Activated CD4-positive, alpha-beta T cell treated with anti-CD3 and anti-CD28 coated beads, Interleukin-2, Interleukin-4, amounts not matched to agents 100 ng/mL and 50 ng/mL, durations not matched to agents 16 hours and 8 hours (primary cell): ENCODE measurements around the gene MANF.
"Not testable (repeated sequence)": the region's sequence is repeated elsewhere in the genome, so short reads cannot be mapped to it uniquely, and the experiment has no call there.

Source experiments
- DNase-seq: peaks from one replicate; pipeline ENCODE4 v3.0.0-alpha.2; 2020; ENCODE audit warnings: low spot score

The MANF gene

DNA sequence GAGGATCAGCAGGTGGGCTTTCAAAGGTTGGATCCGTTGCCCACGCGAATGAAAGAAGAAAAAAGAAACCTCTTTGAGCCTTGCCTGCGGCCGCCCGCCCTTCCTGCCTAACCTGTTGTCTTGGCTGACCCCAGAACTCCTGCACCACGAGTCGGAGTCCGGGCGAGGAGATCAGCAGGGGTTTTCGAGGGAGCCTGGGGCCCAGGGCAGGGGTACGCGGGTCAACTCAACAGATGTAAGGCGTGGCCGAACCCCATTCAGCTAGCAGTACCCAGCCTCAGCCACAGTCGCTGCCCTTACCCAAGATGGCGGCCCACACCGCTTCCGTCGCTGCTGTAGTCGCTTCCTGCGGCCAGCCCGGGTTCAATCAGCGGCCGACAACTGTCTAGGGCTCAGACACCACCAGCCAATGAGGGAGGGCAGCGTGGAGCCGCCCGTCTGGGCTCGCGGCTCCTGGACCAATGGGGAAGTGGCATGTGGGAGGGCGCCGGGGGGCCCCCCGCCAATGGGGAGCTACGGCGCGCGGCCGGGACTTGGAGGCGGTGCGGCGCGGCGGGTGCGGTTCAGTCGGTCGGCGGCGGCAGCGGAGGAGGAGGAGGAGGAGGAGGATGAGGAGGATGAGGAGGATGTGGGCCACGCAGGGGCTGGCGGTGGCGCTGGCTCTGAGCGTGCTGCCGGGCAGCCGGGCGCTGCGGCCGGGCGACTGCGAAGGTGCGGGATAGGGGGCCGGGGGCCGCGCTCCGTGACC, at the start of gene MANF:
MANF (plus strand) TSS at position 566 of the 748 bp plus-strand sequence; CDS start at position 618, 52 bp downstream.
- peak; percentile 99 for DNase-seq

DNA sequence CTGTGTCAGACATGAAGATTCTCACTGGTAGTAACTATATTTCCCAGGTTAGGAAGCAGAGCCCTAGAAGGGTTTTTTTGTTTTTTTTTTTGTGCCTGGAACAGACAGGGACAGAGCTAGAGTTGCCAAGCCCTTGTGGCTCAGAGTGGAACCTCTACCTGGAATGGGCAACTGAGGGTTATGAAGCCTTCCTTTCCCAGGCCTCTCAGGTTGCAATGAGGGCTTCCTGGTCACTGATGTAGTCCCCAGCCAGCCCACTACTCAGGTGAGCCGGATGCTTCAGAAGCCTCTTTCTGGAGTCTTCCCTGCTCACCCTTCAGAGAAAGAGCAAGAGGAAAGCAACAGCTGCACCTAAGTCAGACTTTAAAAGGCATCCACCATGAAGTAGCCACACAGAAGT, 48.8 kb upstream of the MANF start:
- DNase-seq: no peak

DNA sequence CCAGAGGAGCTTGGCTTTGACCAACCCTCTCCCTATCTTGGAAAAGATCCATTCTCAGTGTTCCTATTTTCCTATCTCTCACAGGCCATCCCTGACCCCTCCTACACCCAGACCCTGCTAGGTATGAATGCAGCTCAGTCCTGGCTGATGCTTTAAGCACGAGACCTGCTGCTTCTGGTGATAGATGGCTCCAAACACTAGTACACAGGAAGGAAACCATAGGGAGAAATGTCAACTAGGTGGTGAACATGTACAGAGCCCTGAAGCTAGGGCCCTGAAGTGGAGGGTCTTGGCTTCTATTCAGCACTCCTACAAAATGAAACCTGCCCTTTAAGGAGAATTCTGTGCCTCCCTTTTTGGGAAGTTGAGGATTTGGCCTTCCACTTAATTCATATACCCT, 47.4 kb upstream of the MANF start:
- no peak for DNase-seq

DNA sequence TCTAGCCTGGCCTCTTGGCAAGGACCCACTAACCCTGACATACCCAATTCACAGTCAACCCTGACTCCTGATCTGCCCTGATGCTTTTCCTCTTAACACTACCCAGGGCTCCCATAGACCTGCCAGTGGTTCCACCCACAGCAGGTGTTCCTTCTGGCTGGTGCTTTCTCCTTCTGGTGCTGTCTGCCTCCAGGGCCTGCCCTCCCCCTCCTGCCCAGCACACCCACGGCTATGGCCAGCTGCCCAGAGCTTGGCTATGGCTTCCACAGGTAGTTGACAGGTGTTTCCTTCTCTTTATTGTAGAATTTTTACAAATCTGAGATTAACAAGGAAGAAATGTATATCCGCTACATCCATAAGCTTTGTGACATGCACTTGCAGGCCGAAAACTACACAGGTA, 46.5 kb upstream of the MANF start:
- DNase-seq: no peak

DNA sequence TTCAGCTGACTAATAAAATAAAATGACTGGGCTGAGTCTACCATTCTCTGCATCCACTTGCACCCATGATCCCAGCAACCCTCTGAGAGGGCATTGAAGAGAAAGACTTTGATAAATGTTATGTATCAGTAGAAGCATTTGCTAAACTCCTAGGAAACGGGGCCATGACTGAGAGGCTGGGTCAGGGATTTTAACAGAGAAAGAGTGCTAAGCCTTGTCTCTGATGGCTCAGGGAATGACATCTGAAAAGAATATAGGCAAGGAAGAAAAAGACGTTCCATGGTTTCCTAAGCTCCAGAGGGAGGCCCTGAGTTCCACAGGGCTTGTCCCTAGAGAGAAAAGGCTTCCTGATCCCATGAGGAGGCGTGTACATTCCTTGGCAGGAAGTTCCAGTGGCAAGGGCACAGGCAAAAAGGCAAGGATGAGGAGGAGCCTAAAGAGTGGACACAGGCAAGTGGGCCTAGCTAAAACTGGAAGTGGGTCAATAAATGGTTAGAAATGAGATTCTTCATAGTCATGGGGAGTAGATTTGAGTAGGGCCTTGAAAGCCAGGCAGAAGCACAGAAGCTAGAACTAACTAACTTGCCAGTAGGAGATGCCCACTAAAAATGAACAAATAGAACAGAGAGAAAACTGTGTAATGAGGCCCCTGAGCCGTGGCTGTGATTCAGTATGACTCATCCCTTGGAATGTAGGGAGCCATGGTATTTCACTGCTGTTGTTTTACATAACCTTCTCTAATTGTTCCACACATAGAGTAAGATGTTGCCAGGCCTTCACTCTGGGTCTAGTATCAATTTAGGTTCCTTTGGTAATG, 44.9 kb upstream of the MANF start:
- no peak for DNase-seq

DNA sequence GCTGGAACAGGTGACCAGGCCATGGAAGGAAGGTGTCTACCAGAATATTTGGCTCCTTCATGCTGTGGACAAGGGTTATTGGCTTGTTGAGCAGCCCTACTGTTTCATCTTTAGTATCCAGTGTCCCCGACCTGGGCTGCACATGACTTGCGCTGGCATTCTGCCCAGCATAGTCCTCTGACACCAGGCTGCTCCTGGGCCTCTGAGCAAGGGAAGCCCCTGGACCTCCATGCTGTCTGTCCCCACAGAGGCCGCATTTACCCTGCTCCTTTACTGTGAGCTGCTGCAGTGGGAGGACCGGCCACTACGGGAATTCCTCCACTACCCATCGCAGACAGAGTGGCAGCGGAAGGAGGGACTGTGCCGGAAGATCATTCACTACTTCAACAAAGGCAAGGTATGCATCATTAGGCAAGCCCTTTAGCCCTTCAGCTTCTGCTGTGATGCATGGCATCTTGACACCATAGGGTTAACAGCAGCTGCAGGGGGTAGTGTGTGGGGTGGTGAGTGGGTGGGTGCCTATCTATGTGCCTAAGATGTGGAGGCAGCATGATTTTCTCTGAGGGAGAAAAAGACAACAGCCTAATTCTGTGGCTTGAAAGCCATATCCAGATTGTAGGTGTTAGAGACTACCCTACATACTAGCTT, 44.0 kb upstream of the MANF start:
- no peak for DNase-seq

DNA sequence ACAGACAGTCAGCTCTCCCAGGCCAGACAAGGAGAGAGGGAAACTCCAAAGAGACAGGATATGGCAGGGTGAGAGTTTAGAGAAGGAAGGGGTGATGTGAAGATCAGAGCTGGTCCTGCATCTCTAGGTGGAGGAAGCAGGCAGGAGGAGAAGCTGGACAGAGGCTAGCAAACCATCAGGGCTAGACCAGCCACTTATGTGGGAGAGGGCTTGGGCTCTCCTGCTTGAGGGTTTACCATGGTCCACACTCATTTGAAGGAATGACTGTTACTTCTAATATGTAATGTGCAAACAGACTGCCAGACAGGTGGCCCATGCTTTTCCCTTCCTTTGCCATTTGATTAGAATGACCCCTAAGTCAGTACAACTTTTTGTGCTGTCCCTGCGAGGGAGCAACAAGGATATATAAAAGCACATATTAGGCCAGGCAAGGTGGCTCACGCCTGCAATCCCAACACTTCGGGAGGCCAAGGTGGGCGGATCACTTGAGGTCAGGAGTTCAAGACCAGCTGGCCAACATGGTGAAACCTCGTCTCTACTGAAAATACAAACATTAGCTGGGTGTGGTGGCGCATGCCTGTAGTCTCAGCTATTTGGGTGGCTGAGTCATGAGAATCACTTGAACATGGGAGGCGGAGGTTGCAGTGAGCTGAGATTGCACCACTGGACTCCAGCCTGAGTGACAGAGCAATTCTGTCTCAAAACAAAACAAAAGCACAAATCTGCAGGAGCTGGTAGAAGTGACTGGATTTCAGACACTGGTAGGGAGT, 41.0 kb upstream of the MANF start:
- DNase-seq: no peak

DNA sequence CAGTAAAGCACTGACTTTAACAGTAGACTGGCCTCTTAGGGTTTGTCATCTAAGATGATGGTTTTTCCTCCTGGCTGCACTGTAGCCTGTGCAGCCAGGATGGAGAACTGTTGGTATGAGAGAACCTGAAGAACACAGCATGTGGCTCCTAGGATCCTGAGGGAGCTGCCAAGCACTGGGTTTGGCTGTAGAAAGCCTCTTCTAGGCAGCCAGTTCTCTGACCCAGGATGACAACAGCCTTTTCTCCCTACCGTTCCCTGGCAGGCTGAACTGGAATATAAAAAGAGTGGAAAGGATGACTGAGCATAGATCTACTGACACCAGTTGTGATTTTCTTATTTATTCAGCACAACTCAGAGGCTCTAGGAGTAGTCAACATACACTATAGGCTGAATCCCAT, 34.3 kb upstream of the MANF start:
- DNase-seq: no peak

DNA sequence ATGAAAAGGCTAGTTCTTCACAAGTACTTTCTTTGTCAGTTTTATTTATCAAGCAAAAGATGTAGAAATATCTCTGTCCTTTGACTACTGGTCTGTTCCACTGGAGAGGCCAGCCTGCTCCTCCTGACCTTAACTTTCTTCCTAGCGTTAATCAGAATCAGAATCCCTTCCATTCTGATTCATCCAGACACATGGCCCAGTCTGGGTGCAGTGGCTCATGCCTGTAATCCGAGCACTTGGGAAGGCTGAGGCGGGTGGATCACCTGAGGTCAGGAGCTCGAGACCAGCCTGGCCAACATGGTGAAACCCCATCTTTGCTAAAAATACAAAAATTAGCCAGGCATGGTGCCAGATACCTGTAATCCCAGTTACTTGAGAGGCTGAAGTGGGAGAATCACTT, 32.0 kb upstream of the MANF start:
- DNase-seq: no peak

DNA sequence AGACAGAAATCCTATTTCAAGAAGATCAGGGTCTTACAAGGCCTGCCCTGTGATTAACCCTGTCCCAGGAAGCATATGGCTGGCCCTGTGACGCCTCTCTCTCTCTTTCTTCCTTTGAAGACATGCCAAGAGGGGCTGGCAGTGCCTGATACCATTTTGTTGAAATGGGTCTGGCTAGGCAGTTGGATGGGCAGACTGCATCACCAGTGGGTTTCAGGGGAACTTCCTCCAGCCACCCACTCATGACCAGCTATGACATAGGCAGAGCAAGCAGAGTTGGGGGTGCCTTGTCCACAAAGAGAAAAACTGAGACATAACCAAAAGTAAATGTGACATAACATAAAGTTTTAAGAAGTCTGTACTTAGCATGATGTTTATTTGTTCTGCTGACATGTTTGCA, 31.4 kb upstream of the MANF start:
- DNase-seq: no peak

DNA sequence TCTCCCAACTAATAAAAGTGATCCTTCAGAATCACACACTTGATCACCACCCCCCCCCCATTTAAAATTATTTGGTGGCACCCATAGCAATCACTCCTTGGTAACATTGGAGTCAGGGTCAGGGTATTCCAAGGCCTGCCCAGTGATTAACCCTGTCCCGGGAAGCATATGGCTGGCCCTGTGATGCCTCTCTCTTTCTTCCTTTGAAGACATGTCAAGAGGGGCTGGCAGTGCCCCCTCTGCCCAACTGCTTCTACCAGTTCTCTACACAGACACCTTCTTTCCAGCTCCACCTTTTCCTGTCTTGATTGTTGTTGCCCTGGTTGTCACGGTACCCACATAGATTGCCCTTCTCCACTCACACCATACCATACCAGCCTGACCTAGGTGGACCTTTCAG, 30.9 kb upstream of the MANF start:
- no peak for DNase-seq

DNA sequence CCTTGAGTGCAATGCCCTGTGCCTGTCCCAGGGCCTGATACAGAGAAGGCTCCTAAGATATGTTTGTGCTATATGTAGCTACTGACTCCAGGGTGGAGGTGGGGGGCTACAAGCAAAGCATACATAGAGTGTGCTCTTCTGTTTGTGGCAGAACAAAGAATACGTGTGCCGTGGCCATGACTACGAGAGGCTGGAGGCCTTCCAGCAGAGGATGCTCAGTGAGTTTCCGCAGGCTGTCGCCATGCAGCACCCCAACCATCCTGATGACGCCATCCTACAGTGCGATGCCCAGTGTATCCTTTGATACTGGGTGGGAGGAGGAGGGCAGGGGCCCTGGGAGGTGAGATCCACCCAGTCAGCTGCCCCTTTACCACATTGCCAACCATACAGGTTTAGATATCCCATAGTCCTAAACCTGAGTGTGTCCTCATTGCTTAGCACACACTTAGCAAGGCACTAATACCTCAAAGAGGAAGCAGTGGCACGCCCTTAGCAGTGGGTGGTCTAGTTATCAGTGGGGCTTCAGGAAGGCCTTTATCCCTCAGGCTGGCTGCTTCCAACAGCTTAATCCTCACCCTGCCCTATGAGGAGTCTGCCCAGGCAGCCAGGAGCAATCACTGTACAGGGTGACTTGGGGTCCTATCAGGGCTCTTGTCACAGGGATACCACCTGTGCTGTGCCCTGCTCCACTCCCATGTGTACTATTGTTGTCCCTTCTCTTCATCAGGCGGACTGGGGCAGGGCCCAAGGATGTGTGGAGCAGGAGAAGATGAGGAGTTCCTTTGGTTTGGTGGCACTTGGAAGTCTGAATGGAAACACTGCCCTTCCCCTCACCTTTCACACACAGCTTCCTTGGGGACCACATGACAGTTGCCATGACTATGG, 30.1 kb upstream of the MANF start:
- DNase-seq: no peak

DNA sequence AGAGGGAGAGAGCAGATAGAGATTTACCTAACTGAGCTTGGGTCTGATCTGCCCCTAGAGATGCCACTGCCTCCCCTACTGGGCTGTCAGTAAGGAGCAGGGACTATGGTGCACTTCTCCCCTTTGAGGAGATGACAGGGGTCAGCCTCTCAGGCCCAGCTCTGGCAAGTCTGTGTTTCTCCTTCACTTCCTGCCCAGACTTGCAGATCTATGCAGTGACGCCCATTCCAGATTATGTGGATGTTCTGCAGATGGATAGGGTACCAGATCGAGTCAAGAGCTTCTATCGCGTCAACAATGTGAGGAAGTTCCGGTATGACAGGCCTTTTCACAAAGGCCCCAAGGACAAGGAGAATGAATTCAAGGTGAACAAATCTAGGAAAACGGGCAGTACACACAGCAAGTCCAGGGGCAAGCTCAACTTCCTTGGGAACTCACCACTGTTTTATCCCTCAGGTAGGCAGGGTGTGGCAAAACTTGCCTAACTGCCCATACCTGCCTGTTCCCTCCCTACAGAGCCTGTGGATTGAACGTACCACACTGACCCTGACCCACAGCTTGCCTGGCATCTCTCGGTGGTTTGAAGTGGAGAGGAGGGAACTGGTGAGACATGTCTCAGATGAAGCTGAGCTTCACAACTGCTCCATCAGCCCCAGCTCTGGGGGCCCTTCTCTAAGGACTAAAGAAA, 29.1 kb upstream of the MANF start:
- DNase-seq: no peak

DNA sequence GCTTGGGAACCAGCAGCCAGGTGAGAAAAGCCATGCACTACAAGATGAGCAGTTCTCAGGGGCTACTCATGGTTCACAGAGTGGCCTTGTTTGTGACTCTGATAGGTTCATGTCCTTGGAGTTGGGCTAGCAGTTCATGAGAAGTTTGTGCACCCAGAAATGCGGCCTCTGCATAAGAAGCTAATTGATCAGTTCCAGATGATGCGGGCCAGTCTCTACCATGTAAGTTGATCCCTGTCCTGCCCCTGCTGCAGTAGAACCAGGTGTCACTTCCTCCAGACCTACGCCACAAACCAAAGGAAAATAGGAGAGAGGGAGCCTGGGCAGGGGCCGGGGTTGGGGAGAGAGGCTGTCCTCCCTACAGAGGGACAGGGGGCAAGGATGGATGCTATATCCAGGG, 27.2 kb upstream of the MANF start:
- no peak for DNase-seq

DNA sequence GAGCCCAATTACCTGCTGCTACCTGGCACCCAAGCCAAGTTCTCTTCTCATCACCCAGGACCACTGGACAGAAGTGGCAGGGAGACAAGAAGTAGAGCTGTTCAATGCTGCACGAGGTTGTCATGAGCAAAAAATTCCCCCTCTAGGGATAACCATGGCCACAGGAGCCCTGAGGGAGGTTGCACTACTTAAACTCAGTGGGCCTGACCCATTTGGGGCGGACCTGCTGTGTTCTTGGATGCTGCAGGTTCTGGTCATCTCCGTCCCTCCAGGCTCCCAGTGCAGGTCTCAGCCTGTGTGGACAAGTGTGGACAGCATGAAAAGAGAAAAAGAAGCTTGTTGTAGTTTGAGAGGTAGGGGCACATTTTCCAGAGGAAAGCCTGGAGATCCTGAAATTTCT, 26.1 kb upstream of the MANF start:
- DNase-seq: no peak

DNA sequence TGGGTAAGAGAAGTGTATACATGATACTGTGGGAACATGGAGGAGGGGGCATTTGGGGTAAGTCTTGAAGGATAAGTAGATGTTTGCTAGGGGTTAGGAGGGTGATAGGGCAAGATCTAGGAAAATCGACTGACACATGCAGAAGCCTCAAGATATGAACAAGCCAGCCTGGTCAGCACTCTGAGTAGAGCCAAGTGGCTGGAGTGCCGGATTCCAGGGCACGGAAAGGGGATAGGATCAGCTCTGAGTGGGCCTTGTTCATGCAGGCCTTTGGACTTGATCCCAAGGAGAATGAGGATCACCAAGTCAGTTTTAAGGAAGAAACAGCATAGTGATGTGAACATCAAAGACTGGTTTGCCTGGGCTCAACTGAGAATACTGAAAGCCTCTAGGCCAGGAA, 24.3 kb upstream of the MANF start:
- no peak for DNase-seq

DNA sequence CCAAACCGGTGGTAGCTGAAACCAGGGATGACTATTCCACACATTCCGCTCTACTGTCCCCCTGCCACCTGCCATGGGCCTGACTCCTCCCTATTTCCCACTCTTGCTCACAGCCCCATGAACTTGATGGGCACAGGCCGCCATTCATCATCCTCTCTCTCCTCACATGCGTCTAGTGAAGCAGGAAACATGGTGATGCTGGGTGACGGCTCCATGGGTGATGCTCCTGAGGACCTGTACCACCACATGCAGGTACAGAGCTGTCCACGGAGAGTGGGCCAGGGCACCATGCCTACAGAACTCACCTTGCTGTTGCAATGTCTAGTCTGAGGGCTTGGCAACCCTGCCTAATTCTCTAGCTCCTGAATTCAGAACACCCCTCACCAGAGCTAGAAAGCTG, 23.3 kb upstream of the MANF start:
- no peak for DNase-seq

DNA sequence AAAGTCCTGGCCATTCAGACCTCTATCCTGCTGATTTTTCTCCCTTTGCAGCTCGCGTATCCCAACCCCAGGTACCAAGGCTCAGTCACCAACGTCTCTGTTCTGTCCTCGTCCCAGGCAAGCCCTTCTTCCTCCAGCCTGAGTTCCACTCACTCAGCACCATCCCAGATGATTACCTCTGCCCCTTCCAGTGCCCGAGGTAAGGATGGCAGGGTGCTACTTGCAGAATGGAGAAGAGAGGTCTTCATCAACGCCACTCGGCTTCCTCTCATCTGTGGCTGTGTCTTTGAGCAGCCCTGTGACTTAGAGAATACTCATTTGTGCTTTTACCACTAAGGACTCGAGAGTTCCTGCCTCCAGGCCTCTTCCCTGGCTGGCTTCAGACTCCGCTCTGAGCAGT, 22.6 kb upstream of the MANF start:
- DNase-seq: no peak

DNA sequence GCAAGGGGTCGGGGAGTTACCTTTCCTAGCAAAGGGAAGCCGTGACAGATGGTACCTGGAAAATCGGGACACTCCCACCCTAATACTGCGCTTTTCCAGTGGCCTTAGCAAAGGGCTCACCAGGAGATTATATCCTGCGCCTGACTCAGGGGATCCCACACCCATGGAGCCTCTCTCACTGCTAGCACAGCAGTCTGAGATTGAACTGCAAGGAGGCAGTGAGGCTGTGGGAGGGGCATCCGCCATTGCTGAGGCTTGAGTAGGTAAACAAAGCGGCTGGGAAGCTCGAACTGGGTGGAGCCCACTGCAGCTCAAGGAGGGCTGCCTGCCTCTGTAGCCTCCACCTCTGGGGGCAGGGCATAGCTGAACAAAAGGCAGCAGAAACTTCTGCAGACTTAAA, 16.8 kb upstream of the MANF start:
- DNase-seq: not testable (repeated sequence)

DNA sequence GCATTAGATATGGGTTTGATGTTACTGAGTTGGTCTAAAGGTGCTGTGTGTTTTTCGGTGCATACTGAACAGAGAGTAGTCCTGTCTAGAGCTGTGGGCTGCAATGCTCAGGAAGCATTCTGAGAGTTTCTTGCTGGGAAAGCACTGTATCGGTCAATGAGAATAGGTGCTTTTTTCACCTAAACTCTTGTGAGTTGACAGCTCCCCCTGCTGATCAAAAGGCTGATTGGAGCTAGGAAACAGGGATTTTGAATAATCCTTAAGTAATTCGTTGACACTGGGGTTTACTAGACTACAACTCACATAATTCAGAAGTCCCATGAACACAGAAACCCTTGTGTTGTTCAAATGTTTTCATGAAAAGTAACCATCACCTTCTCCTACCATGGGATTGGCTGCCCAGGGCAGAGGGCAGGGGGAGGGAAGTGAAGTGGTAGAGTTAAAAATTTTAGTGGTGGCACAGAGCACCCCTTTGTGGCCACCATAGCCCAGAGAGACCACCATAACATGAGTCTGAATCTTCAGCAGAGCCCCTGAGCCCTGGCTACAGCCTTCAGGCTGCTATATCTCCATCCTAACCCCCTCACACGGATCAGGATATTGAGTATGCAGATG, 13.0 kb upstream of the MANF start:
- DNase-seq: peak; percentile 60
